Erythroblast (primary cell): Measurements from ENCODE around the gene ACTN2.

Source experiments
- GATA1 ChIP-seq: IDR thresholded peaks from 2 replicates; pipeline ENCODE4 v1.6.1; 2011; ENCODE audit warnings: low read depth, mild to moderate bottlenecking, control low read depth, low read length, moderate library complexity
- POLR2A ChIP-seq: IDR thresholded peaks from 2 replicates; pipeline ENCODE4 v1.6.1; 2011; ENCODE audit warnings: mild to moderate bottlenecking, low read length

GRCh38 chr1:236685917-236686814, at the start of gene ACTN2:
- no peak for TF ChIP-seq POLR2A
- TF ChIP-seq GATA1 = no peak
